Hypothalamus (tissue), 51 donors: ENCODE results near the gene RPL29.

Experiments used
- DNase-seq, 51 donors: peaks; one replicate each; lab custom pipeline; 2025; lab: John Stamatoyannopoulos, UW

RPL29 gene

GRCh38 chr3:51967384-51968169 is 28.1 kb downstream of the RPL29 start, which contains the start of gene PCBP4:
TSS of gene PCBP4 (minus strand) at chr3:51967454. CDS start at chr3:51961240, 6,214 bp downstream.
- peak in 45 of 51 donors; percentile 26 to 88 (median 75) for DNase-seq

- DNase-seq, result peak in 1 of 51 donors; percentile 35
Measured at GRCh38 chr3:51966922-51967383, 28.7 kb downstream of the RPL29 start.

- peak in 7 of 51 donors; percentile 22 to 64 (median 51) for DNase-seq
Measured at GRCh38 chr3:51966486-51966885, 29.2 kb downstream of the RPL29 start.

GRCh38 chr3:51966016-51966415 is 29.7 kb downstream of the RPL29 start:
- DNase-seq, result peak in 40 of 51 donors; percentile 14 to 87 (median 64)

GRCh38 chr3:51964521-51964920 is 31.2 kb downstream of the RPL29 start:
- no peak for DNase-seq

GRCh38 chr3:51963951-51964451 is 31.7 kb downstream of the RPL29 start:
- peak in 25 of 51 donors; percentile 23 to 81 (median 45) for DNase-seq

- DNase-seq, result peak in 8 of 51 donors; percentile 16 to 46 (median 27)
Measured at GRCh38 chr3:51962854-51963530, 32.7 kb downstream of the RPL29 start.

- no peak for DNase-seq
Measured at GRCh38 chr3:51961602-51962569, 33.8 kb downstream of the RPL29 start.

- DNase-seq, result no peak
Measured at GRCh38 chr3:51961011-51961410, 34.7 kb downstream of the RPL29 start.

- no peak for DNase-seq
Measured at GRCh38 chr3:51960386-51960785, 35.3 kb downstream of the RPL29 start.

GRCh38 chr3:51959651-51960050 is 36.0 kb downstream of the RPL29 start:
- no peak for DNase-seq

- no peak for DNase-seq
Measured at GRCh38 chr3:51958603-51959521, 36.8 kb downstream of the RPL29 start.

- no peak for DNase-seq
Measured at GRCh38 chr3:51957520-51958205, 38.0 kb downstream of the RPL29 start.

- DNase-seq, result peak in 38 of 51 donors; percentile 24 to 78 (median 62)
Measured at GRCh38 chr3:51955893-51956770, 39.6 kb downstream of the RPL29 start.

GRCh38 chr3:51955175-51955892 is 40.4 kb downstream of the RPL29 start, which contains the start of gene GPR62:
TSS of gene GPR62 (plus strand) at chr3:51955381. CDS start at chr3:51955653, 272 bp downstream.
- peak in 44 of 51 donors; percentile 15 to 90 (median 72) for DNase-seq

- DNase-seq, result no peak
Measured at GRCh38 chr3:51954713-51955112, 41.0 kb downstream of the RPL29 start.

- DNase-seq, result no peak
Measured at GRCh38 chr3:51954105-51954504, 41.6 kb downstream of the RPL29 start.
